Measurements from ENCODE around the gene RPL18A.

RPL18A gene

GRCh38 chr19:17842663-17843291 is 16.9 kb upstream of the RPL18A start:
- TF ChIP-seq ZFX (IDR thresholded peaks at IDR 0.05) (no peak; the same call in 1 of the 2 replicates), CTCF (conservative IDR thresholded peaks at IDR 0.05) (no peak)

GRCh38 chr19:17843292-17843827 is 16.4 kb upstream of the RPL18A start:
- no peak for TF ChIP-seq CTCF (conservative IDR thresholded peaks at IDR 0.05)
- TF ChIP-seq ZFX (IDR thresholded peaks at IDR 0.05), result no peak
- H3K27ac ChIP-seq, result no peak overlapping the region

More at GRCh38 chr19:17842663-17843291, 16.9 kb upstream of the RPL18A start:
- H3K27ac ChIP-seq, result peak overlapping the region; percentile 59

- no peak overlapping the region for H3K27ac ChIP-seq
- TF ChIP-seq ZFX (IDR thresholded peaks at IDR 0.05), result no peak
- TF ChIP-seq CTCF (conservative IDR thresholded peaks at IDR 0.05), result no peak
These were observed 15.7 kb upstream of the RPL18A start for GRCh38 chr19:17843908-17844490.

GRCh38 chr19:17846146-17846545 is 13.6 kb upstream of the RPL18A start:
- no peak overlapping the region for H3K27ac ChIP-seq
- no peak for TF ChIP-seq CTCF (conservative IDR thresholded peaks at IDR 0.05)
- no peak for TF ChIP-seq ZFX (IDR thresholded peaks at IDR 0.05)

GRCh38 chr19:17847538-17848366 is 12.0 kb upstream of the RPL18A start, which contains the start of gene JAK3:
Gene JAK3 (minus strand): TSS chr19:17847982. CDS start chr19:17844417, 3,565 bp downstream.
- TF ChIP-seq ZFX (IDR thresholded peaks at IDR 0.05) (no peak), CTCF (conservative IDR thresholded peaks at IDR 0.05) (no peak)
- H3K27ac ChIP-seq, result no peak within 1 kb of the TSS

GRCh38 chr19:17848595-17849292 is 11.0 kb upstream of the RPL18A start:
- TF ChIP-seq ZFX (IDR thresholded peaks at IDR 0.05), result no peak
- no peak for TF ChIP-seq CTCF (conservative IDR thresholded peaks at IDR 0.05)
- H3K27ac ChIP-seq, result no peak overlapping the region
